ENCODE results near the gene EPHA7.

- TF ChIP-seq POLR2AphosphoS5 (IDR thresholded peaks at IDR 0.05; ENCODE audit: low read depth, low read length) (no peak), POLR2A (IDR thresholded peaks at IDR 0.05; ENCODE audit: low read depth, low read length) (no peak), TAF1 (IDR thresholded peaks at IDR 0.05; ENCODE audit: borderline replicate concordance, low read depth, low read length) (no peak)
These were observed 166.4 kb downstream of the EPHA7 start for GRCh38 chr6:93252930-93253329.
